HepG2 (cell line): Measurements from ENCODE around the gene ARIH1. TPM values are rescaled to one million over a fixed set of nuclear protein-coding genes. Genes with fewer than 3 reads are reported as not detected.

ENCODE experiments used
- ATAC-seq: fragments of 200-7000 bp; cut with Tn5 transposase; 3 replicates; pipeline ENCODE4 v1.9.1; 2020; ENCODE audit warnings: mild to moderate bottlenecking, moderate library complexity
- BruUV-seq: library from RNA; stranded (reverse); fragments of 400-500 nt; replicated peaks from 2 replicates; lab custom pipeline; 2021; lab: Mats Ljungman, UMichigan
- CTCF ChIA-PET: fragments of 300-600 bp; formaldehyde crosslinking; extraction: SDS; loops from one replicate; lab custom pipeline; 2021; ENCODE audit warnings: low total read pairs, inconsistent platforms, low intra/inter-chr PET ratio; lab: Yijun Ruan, JAX
- POLR2A ChIA-PET: fragments of 350-600 bp; sonication (Branson Sonifier 250); formaldehyde crosslinking; loops from one replicate; lab custom pipeline; 2020; ENCODE audit warnings: antibody characterized with exemption, inconsistent platforms; lab: Yijun Ruan, JAX
- DNase-seq: peaks from one replicate; pipeline ENCODE4 v3.0.0-alpha.2; 2015; ENCODE audit warnings: low spot score
- FAIRE-seq: peaks from 3 replicates; lab custom pipeline; 2011; peaks lifted over from hg19 to GRCh38; lab: Jason Lieb, UNC
- H2AFZ ChIP-seq: one replicate; pipeline ENCODE4 v1.6.1; 2011; ENCODE audit warnings: low read length, inconsistent platforms
- H3K27ac ChIP-seq: fragments of 300-600 bp; 3 replicates; pipeline ENCODE4 v1.8.0; 2011; ENCODE audit warnings: mixed run types, mild to moderate bottlenecking, mixed read lengths, low read length, inconsistent platforms; ENCODE audit not compliant: insufficient read depth; ENCODE audit errors: extremely low read length
- H3K27me3 ChIP-seq, 2 experiments: fragments of 200-600 bp in 1 of 2; 2 replicates in 1 of 2; 3 replicates in 1 of 2; pipeline versions ENCODE4 v1.6.0 to v1.8.0; 2011; ENCODE audit warnings: low read length in 2 of 2, mild to moderate bottlenecking in 2 of 2, moderate library complexity in 2 of 2, inconsistent platforms in 1 of 2; ENCODE audit not compliant: insufficient read depth in 2 of 2, control insufficient read depth in 1 of 2
- H3K36me3 ChIP-seq, 2 experiments: fragments of 200-600 bp in 1 of 2; replicated peaks in 1 of 2; 2 replicates in 1 of 2; 3 replicates in 1 of 2; pipeline versions ENCODE4 v1.5.1 to v1.8.0; 2011; ENCODE audit warnings: low read length in 2 of 2, inconsistent platforms in 1 of 2; ENCODE audit not compliant: insufficient read depth in 2 of 2, control insufficient read depth in 1 of 2
- H3K4me1 ChIP-seq: 2 replicates; pipeline ENCODE4 v1.5.1; 2012; ENCODE audit warnings: low read length, inconsistent platforms; ENCODE audit not compliant: insufficient read depth
- H3K4me2 ChIP-seq: 2 replicates; pipeline ENCODE4 v1.6.0; 2011; ENCODE audit warnings: low read depth, low read length, inconsistent platforms
- H3K4me3 ChIP-seq, 3 experiments: fragments of 200-600 bp in 1 of 3; sonication (generic), shearing (Covaris generic) in 1 of 3; replicated peaks in 1 of 3; 2 replicates each; pipeline ENCODE4 v1.5.1; 2011 to 2016; ENCODE audit warnings: low read length in 3 of 3, inconsistent platforms in 2 of 3, low read depth in 2 of 3, mild to moderate bottlenecking in 2 of 3, control low read depth in 1 of 3, mixed read lengths in 1 of 3; ENCODE audit not compliant: insufficient read depth in 1 of 3
- H3K79me2 ChIP-seq: one replicate; pipeline ENCODE4 v1.6.1; 2011; ENCODE audit warnings: low read length, inconsistent platforms; ENCODE audit not compliant: insufficient read depth
- H3K9ac ChIP-seq: 2 replicates; pipeline ENCODE4 v1.6.0; 2011; ENCODE audit warnings: mild to moderate bottlenecking, low read depth, low read length, inconsistent platforms; ENCODE audit not compliant: insufficient read depth
- H3K9me3 ChIP-seq: 2 replicates; pipeline ENCODE4 v1.5.1; 2012; ENCODE audit warnings: mild to moderate bottlenecking, low read length
- H4K20me1 ChIP-seq: 2 replicates; pipeline ENCODE4 v1.6.0; 2011; ENCODE audit warnings: inconsistent platforms, mild to moderate bottlenecking, low read length, moderate library complexity; ENCODE audit not compliant: insufficient read depth
- ARHGAP35 ChIP-seq: sonication (generic); formaldehyde crosslinking; IDR thresholded peaks from 2 replicates; pipeline ENCODE4 v1.9.0; 2022; ENCODE audit warnings: mild to moderate bottlenecking, inconsistent platforms, moderate library complexity, missing genetic modification reagents, borderline replicate concordance
- DPF2 ChIP-seq: sonication (generic); formaldehyde crosslinking; IDR thresholded peaks from 2 replicates; pipeline ENCODE4 v1.4.0; 2020; ENCODE audit warnings: mild to moderate bottlenecking, low read depth, missing genetic modification reagents, borderline replicate concordance
- GTF3A ChIP-seq: sonication (generic); formaldehyde crosslinking; conservative IDR thresholded peaks from 2 replicates; pipeline ENCODE4 v1.4.0; 2020; ENCODE audit warnings: mild to moderate bottlenecking, missing genetic modification reagents
- STAG1 ChIP-seq: sonication (generic); formaldehyde crosslinking; IDR thresholded peaks from 2 replicates; pipeline ENCODE4 v1.4.0; 2020; ENCODE audit warnings: missing genetic modification reagents
- ZFYVE20 ChIP-seq: sonication (generic); formaldehyde crosslinking; IDR thresholded peaks from 2 replicates; pipeline ENCODE4 v1.8.0; 2023; ENCODE audit warnings: low read depth, mild to moderate bottlenecking, moderate library complexity, missing genetic modification reagents, borderline replicate concordance
- ZNF431 ChIP-seq: sonication (generic); formaldehyde crosslinking; IDR thresholded peaks from 2 replicates; pipeline ENCODE4 v1.9.0; 2022; ENCODE audit warnings: missing genetic modification reagents, low read depth, mild to moderate bottlenecking, borderline replicate concordance
- ZNF543 ChIP-seq: sonication (generic); formaldehyde crosslinking; IDR thresholded peaks from 2 replicates; pipeline ENCODE4 v1.4.0; 2020; ENCODE audit warnings: mild to moderate bottlenecking, missing genetic modification reagents
- WGBS: methylation state at CpG from one replicate; pipeline ENCODE4 v1.1.6; 2017; ENCODE audit warnings: low lambda C conversion rate; 5-methylcytosine and 5-hydroxymethylcytosine counted together
- in situ Hi-C: cut with HindIII; loops from 2 replicates; pipeline ENCODE4 v1.10.0; 2017; ENCODE audit warnings: low pct_unique_long_range_greater_than_20kb; ENCODE audit not compliant: extremely low pct_ligation_motif_present
- intact Hi-C: fragments of 100-400 bp; cut with micrococcal nuclease; formaldehyde crosslinking; loops from one replicate; pipeline ENCODE4 v1.10.0; 2022; ENCODE audit not compliant: unreplicated experiment
- polyA plus RNA-seq, 8 experiments: library from polyadenylated mRNA; depleted of rRNA in 3 of 8; stranded (reverse) in 7 of 8; unstranded in 1 of 8; fragments of >200 nt; fragmentation: Illumina TruSeq in 4 of 8; extraction: Trizol in 4 of 8; gene quantifications; 2 replicates each; pipeline versions ENCODE4 v1.2.1 to v1.2.3, GENCODE V29; 2011 to 2016; ENCODE audit warnings: low read depth in 4 of 8, missing spikeins in 1 of 8, mixed read lengths in 1 of 8; ENCODE audit not compliant: insufficient read depth in 1 of 8
- total RNA-seq, 5 experiments: library from RNA; depleted of rRNA; stranded (reverse); fragments of >200 nt; fragmentation: Illumina TruSeq; extraction: Trizol; gene quantifications; 2 replicates each; pipeline ENCODE4 v1.2.3, GENCODE V29; 2016; ENCODE audit warnings: low read depth in 1 of 5
- TF ChIP-seq, protein P1 (sequence below): fragments of 450-650 bp; IDR thresholded peaks from 2 replicates; pipeline ENCODE4 v1.6.1; 2016
- TF ChIP-seq, protein P2 (sequence below): sonication (generic); formaldehyde crosslinking; IDR thresholded peaks from 2 replicates; pipeline ENCODE4 v1.5.1; 2020; ENCODE audit warnings: mild to moderate bottlenecking, missing genetic modification reagents, moderate library complexity
- TF ChIP-seq, protein P3 (sequence below): sonication (generic); formaldehyde crosslinking; IDR thresholded peaks from 2 replicates; pipeline ENCODE4 v1.5.0; 2020; ENCODE audit warnings: mild to moderate bottlenecking, missing genetic modification reagents
- TF ChIP-seq, protein P4 (sequence below): sonication (generic); formaldehyde crosslinking; IDR thresholded peaks from 2 replicates; pipeline ENCODE4 v1.5.1; 2020; ENCODE audit warnings: mild to moderate bottlenecking, missing genetic modification reagents, moderate library complexity
- TF ChIP-seq, protein P5 (sequence below): sonication (generic); formaldehyde crosslinking; IDR thresholded peaks from 2 replicates; pipeline ENCODE4 v1.8.0; 2022; ENCODE audit warnings: mild to moderate bottlenecking, missing genetic modification reagents, moderate library complexity

The ARIH1 gene
- total and polyA plus RNA-seq, 2 of the 13 experiments (the other 11 are each of a cell fraction or from before 2014, with no cell fraction given), result 38.8 to 59.8 TPM

DNA sequence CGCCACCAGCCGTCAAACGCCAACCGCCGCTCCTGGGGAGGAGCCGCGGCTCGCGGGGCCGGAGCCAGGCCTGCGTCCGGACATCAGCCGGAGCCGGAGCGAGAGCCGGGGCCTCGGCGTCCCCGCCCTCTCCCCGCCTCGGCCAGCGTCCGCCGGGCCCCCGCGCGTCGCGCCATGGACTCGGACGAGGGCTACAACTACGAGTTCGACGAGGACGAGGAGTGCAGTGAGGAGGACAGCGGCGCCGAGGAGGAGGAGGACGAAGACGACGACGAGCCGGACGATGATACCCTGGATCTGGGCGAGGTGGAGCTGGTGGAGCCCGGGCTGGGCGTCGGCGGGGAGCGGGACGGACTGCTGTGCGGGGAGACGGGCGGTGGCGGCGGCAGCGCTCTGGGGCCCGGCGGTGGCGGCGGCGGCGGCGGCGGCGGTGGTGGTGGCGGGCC is 359 bp downstream of the ARIH1 start:
- ChIA-PET POLR2A (interaction anchor here (1.7 to 1.8 kb wide), 2 partner anchors 12 to 99 kb away, joined by 6 to 10 read pairs; partner anchors contain the start of gene HEXA), CTCF (no interaction called here)
- Histone ChIP-seq H3K27ac (peak overlapping the region; percentile 99), H3K4me2 (peak overlapping the region; percentile 69), H4K20me1 (peaks cover 35% of the 10 kb centered on the region), H2AFZ (no peak overlapping the region), H3K36me3 (peaks cover 0 to 3% of the 10 kb centered on the region in 2 experiments; a peak in 3 of 5 replicates), H3K4me1 (peaks cover 35% of the 10 kb centered on the region), H3K4me3 (peak overlapping the region; percentile 84 to 91 (median 90)), H3K79me2 (peaks cover 53% of the 10 kb centered on the region), H3K9ac (peak overlapping the region; percentile 99), H3K9me3 (no peaks in the 10 kb centered on the region), H3K27me3 (no peaks in the 10 kb centered on the region; a peak in 1 of 5 replicates)
- FAIRE-seq, result no peak
- WGBS, result 0% methylated on average over 1 of the region's 67 CpGs
- peak; percentile 21 for ATAC-seq
- BruUV-seq, result no TSS peak
- in situ Hi-C loops, result no loop called here
- intact Hi-C loops, result no loop called here
- DNase-seq, result no peak
- TF ChIP-seq ARHGAP35 (CRISPR knock-in tag), result no peak
- 0 out of 2 replicates have a peak, but pooled peaks have one; percentile 28 for TF ChIP-seq GTF3A (CRISPR knock-in tag)
- TF ChIP-seq, protein P1, sequence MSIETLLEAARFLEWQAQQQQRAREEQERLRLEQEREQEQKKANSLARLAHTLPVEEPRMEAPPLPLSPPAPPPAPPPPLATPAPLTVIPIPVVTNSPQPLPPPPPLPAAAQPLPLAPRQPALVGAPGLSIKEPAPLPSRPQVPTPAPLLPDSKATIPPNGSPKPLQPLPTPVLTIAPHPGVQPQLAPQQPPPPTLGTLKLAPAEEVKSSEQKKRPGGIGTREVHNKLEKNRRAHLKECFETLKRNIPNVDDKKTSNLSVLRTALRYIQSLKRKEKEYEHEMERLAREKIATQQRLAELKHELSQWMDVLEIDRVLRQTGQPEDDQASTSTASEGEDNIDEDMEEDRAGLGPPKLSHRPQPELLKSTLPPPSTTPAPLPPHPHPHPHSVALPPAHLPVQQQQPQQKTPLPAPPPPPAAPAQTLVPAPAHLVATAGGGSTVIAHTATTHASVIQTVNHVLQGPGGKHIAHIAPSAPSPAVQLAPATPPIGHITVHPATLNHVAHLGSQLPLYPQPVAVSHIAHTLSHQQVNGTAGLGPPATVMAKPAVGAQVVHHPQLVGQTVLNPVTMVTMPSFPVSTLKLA, result no peak
- 0 out of 2 replicates have a peak, but pooled peaks have one; percentile 5 for TF ChIP-seq ZNF431 (CRISPR knock-in tag)
- no peak for TF ChIP-seq STAG1 (CRISPR knock-in tag)
- TF ChIP-seq, protein P2, sequence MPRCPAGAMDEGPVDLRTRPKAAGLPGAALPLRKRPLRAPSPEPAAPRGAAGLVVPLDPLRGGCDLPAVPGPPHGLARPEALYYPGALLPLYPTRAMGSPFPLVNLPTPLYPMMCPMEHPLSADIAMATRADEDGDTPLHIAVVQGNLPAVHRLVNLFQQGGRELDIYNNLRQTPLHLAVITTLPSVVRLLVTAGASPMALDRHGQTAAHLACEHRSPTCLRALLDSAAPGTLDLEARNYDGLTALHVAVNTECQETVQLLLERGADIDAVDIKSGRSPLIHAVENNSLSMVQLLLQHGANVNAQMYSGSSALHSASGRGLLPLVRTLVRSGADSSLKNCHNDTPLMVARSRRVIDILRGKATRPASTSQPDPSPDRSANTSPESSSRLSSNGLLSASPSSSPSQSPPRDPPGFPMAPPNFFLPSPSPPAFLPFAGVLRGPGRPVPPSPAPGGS (CRISPR knock-in tag), result no peak
- TF ChIP-seq, protein P3, sequence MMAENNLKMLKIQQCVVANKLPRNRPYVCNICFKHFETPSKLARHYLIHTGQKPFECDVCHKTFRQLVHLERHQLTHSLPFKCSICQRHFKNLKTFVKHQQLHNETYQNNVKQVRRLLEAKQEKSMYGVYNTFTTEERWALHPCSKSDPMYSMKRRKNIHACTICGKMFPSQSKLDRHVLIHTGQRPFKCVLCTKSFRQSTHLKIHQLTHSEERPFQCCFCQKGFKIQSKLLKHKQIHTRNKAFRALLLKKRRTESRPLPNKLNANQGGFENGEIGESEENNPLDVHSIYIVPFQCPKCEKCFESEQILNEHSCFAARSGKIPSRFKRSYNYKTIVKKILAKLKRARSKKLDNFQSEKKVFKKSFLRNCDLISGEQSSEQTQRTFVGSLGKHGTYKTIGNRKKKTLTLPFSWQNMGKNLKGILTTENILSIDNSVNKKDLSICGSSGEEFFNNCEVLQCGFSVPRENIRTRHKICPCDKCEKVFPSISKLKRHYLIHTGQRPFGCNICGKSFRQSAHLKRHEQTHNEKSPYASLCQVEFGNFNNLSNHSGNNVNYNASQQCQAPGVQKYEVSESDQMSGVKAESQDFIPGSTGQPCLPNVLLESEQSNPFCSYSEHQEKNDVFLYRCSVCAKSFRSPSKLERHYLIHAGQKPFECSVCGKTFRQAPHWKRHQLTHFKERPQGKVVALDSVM (CRISPR knock-in tag), result peak; percentile 50; the same call in 1 of the 2 replicates
- TF ChIP-seq ZNF543 (CRISPR knock-in tag), result peak; percentile 9; the same call in 1 of the 2 replicates
- TF ChIP-seq, protein P4, sequence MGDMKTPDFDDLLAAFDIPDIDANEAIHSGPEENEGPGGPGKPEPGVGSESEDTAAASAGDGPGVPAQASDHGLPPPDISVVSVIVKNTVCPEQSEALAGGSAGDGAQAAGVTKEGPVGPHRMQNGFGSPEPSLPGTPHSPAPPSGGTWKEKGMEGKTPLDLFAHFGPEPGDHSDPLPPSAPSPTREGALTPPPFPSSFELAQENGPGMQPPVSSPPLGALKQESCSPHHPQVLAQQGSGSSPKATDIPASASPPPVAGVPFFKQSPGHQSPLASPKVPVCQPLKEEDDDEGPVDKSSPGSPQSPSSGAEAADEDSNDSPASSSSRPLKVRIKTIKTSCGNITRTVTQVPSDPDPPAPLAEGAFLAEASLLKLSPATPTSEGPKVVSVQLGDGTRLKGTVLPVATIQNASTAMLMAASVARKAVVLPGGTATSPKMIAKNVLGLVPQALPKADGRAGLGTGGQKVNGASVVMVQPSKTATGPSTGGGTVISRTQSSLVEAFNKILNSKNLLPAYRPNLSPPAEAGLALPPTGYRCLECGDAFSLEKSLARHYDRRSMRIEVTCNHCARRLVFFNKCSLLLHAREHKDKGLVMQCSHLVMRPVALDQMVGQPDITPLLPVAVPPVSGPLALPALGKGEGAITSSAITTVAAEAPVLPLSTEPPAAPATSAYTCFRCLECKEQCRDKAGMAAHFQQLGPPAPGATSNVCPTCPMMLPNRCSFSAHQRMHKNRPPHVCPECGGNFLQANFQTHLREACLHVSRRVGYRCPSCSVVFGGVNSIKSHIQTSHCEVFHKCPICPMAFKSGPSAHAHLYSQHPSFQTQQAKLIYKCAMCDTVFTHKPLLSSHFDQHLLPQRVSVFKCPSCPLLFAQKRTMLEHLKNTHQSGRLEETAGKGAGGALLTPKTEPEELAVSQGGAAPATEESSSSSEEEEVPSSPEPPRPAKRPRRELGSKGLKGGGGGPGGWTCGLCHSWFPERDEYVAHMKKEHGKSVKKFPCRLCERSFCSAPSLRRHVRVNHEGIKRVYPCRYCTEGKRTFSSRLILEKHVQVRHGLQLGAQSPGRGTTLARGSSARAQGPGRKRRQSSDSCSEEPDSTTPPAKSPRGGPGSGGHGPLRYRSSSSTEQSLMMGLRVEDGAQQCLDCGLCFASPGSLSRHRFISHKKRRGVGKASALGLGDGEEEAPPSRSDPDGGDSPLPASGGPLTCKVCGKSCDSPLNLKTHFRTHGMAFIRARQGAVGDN, result peak; percentile 29; the same call in 1 of the 2 replicates
- 0 out of 2 replicates have a peak, but pooled peaks have one; percentile 2 for TF ChIP-seq DPF2 (CRISPR knock-in tag)
- no peak for TF ChIP-seq ZFYVE20 (CRISPR knock-in tag)
- TF ChIP-seq, protein P5, sequence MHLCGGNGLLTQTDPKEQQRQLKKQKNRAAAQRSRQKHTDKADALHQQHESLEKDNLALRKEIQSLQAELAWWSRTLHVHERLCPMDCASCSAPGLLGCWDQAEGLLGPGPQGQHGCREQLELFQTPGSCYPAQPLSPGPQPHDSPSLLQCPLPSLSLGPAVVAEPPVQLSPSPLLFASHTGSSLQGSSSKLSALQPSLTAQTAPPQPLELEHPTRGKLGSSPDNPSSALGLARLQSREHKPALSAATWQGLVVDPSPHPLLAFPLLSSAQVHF (CRISPR knock-in tag), result peak; percentile 82
